Neural cell (in vitro differentiated cells): Measurements from ENCODE around the gene MIB1. TPM values are rescaled to one million over a fixed set of nuclear protein-coding genes. Genes with fewer than 3 reads are reported as not detected.

ENCODE experiments used
- H2AFZ ChIP-seq: fragments of 200-600, 300-800 bp; sonication (generic), shearing (Covaris generic); 2 replicates; pipeline ENCODE4 v1.6.0; 2014; ENCODE audit warnings: low read depth, mild to moderate bottlenecking, antibody characterized with exemption, low read length, moderate library complexity
- H3F3A ChIP-seq: fragments of 200-600 bp; shearing (Covaris generic); 2 replicates; pipeline ENCODE4 v1.6.1; 2016; ENCODE audit warnings: mild to moderate bottlenecking, moderate library complexity, mixed read lengths, antibody characterized with exemption, low read length; ENCODE audit not compliant: insufficient read depth, poor library complexity, severe bottlenecking
- H3K27ac ChIP-seq: fragments of 200-600, 300-800 bp; sonication (generic), shearing (Covaris generic); 2 replicates; pipeline ENCODE4 v1.5.1; 2014; ENCODE audit warnings: mild to moderate bottlenecking, low read length, moderate library complexity
- H3K27me3 ChIP-seq: fragments of 300-800, 200-600 bp; sonication (generic), shearing (Covaris generic); 2 replicates; pipeline ENCODE4 v1.6.0; 2014; ENCODE audit warnings: mild to moderate bottlenecking, low read depth, low read length, moderate library complexity; ENCODE audit not compliant: insufficient read depth
- H3K36me3 ChIP-seq: fragments of 300-800, 200-600 bp; sonication (generic), shearing (Covaris generic); 2 replicates; pipeline ENCODE4 v1.5.1; 2014; ENCODE audit warnings: mild to moderate bottlenecking, antibody characterized with exemption, low read length, moderate library complexity; ENCODE audit not compliant: insufficient read depth
- H3K4me2 ChIP-seq: fragments of 300-800, 200-600 bp; sonication (generic), shearing (Covaris generic); 2 replicates; pipeline ENCODE4 v1.6.0; 2014; ENCODE audit warnings: mild to moderate bottlenecking, low read length
- H3K4me3 ChIP-seq: fragments of 300-800, 200-600 bp; sonication (generic), shearing (Covaris generic); 2 replicates; pipeline ENCODE4 v1.5.1; 2014; ENCODE audit warnings: mild to moderate bottlenecking, low read length, moderate library complexity
- H3K79me2 ChIP-seq: fragments of 200-600 bp; shearing (Covaris generic); replicated peaks from 2 replicates; pipeline ENCODE4 v1.6.0; 2014; ENCODE audit warnings: mild to moderate bottlenecking, low read length, moderate library complexity; ENCODE audit not compliant: insufficient read depth
- H3K9ac ChIP-seq: fragments of 300-800, 200-600 bp; sonication (generic), shearing (Covaris generic); 2 replicates; pipeline ENCODE4 v1.6.1; 2016; ENCODE audit warnings: mild to moderate bottlenecking, low read length, mixed read lengths
- H3K9me2 ChIP-seq: fragments of 200-600 bp; shearing (Covaris generic); 2 replicates; pipeline ENCODE4 v1.6.1; 2016; ENCODE audit warnings: mild to moderate bottlenecking, low read length, mixed read lengths; ENCODE audit not compliant: insufficient read depth
- H3K9me3 ChIP-seq: fragments of 200-600, 300-800 bp; sonication (generic), shearing (Covaris generic); 2 replicates; pipeline ENCODE4 v1.6.1; 2016; ENCODE audit warnings: mild to moderate bottlenecking, mixed run types, low read length, moderate library complexity, mixed read lengths
- H4K20me1 ChIP-seq: fragments of 200-600 bp; shearing (Covaris generic); 2 replicates; pipeline ENCODE4 v1.6.1; 2016; ENCODE audit warnings: mild to moderate bottlenecking, mixed run types; ENCODE audit not compliant: insufficient read depth
- CTCF ChIP-seq: fragments of 450-650 bp; IDR thresholded peaks from 2 replicates; pipeline ENCODE4 v1.5.1; 2014; ENCODE audit warnings: antibody characterized with exemption, mild to moderate bottlenecking, moderate library complexity; ENCODE audit not compliant: poor library complexity, severe bottlenecking
- EP300 ChIP-seq: fragments of 450-650 bp; conservative IDR thresholded peaks from 2 replicates; pipeline ENCODE4 v1.6.1; 2014; ENCODE audit warnings: antibody characterized with exemption, mild to moderate bottlenecking, moderate library complexity; ENCODE audit not compliant: poor library complexity, severe bottlenecking
- EZH2 ChIP-seq: fragments of 200-600, 300-800 bp; shearing (Covaris generic), sonication (generic); IDR thresholded peaks from 2 replicates; pipeline ENCODE4 v1.6.1; 2014; ENCODE audit warnings: antibody characterized with exemption, low read length, borderline replicate concordance, mild to moderate bottlenecking; ENCODE audit not compliant: insufficient read depth, poor library complexity, severe bottlenecking
- MXI1 ChIP-seq: fragments of 450-650 bp; conservative IDR thresholded peaks from 2 replicates; pipeline ENCODE4 v1.6.1; 2014; ENCODE audit warnings: antibody characterized with exemption, mild to moderate bottlenecking; ENCODE audit not compliant: poor library complexity, severe bottlenecking
- POLR2AphosphoS5 ChIP-seq: IDR thresholded peaks from 2 replicates; pipeline ENCODE4 v1.6.1; 2012
- RAD21 ChIP-seq: fragments of 450-650 bp; conservative IDR thresholded peaks from 2 replicates; pipeline ENCODE4 v1.6.1; 2014; ENCODE audit warnings: antibody characterized with exemption, mild to moderate bottlenecking, moderate library complexity
- REST ChIP-seq: IDR thresholded peaks from 2 replicates; pipeline ENCODE4 v1.6.1; 2012; ENCODE audit warnings: borderline replicate concordance
- SMC3 ChIP-seq: fragments of 450-650 bp; conservative IDR thresholded peaks from 2 replicates; pipeline ENCODE4 v1.6.1; 2014; ENCODE audit warnings: antibody characterized with exemption, mild to moderate bottlenecking, moderate library complexity; ENCODE audit not compliant: poor library complexity
- TAF1 ChIP-seq: IDR thresholded peaks from 2 replicates; pipeline ENCODE4 v1.6.1; 2012; ENCODE audit warnings: low read depth
- polyA plus RNA-seq: library from polyadenylated mRNA; depleted of rRNA; stranded (reverse); fragments of >200 nt; gene quantifications from 2 replicates; pipeline ENCODE4 v1.2.3, GENCODE V29; 2014

Gene MIB1
- polyA plus RNA-seq, 1 donor from 2014 or later, result 68.3 TPM

GRCh38 chr18:21809725-21810124 lies 69.1 kb downstream of the MIB1 start:
- no peaks in the 10 kb centered on the region for H3K79me2 ChIP-seq
- peaks cover 16% of the 10 kb centered on the region for H3K36me3 ChIP-seq

GRCh38 chr18:21815101-21815500 lies 74.5 kb downstream of the MIB1 start:
- peaks cover 7% of the 10 kb centered on the region for H3K36me3 ChIP-seq
- H3K9me2 ChIP-seq, result no peaks in the 10 kb centered on the region
- no peaks in the 10 kb centered on the region for H3K27me3 ChIP-seq
- no peak overlapping the region for H3K9ac ChIP-seq
- H3K9me3 ChIP-seq, result no peaks in the 10 kb centered on the region
- H4K20me1 ChIP-seq, result no peaks in the 10 kb centered on the region
- H3K27ac ChIP-seq, result no peak overlapping the region
- no peaks in the 10 kb centered on the region for H3F3A ChIP-seq
- H3K79me2 ChIP-seq, result no peaks in the 10 kb centered on the region
- H3K4me3 ChIP-seq, result no peak overlapping the region
- H3K4me2 ChIP-seq, result no peak overlapping the region
- H2AFZ ChIP-seq, result no peak overlapping the region
- TF ChIP-seq RAD21 (no peak), REST (no peak), POLR2AphosphoS5 (no peak), MXI1 (no peak), SMC3 (no peak), EZH2 (no peak), EP300 (no peak)

More at GRCh38 chr18:21809725-21810124, 69.1 kb downstream of the MIB1 start:
- Histone ChIP-seq H3K27ac (no peak overlapping the region), H2AFZ (no peak overlapping the region), H3F3A (no peaks in the 10 kb centered on the region), H3K9me3 (no peaks in the 10 kb centered on the region), H3K27me3 (no peaks in the 10 kb centered on the region), H3K4me2 (no peak overlapping the region), H3K4me3 (no peak overlapping the region), H3K9ac (no peak overlapping the region), H4K20me1 (no peaks in the 10 kb centered on the region), H3K9me2 (no peaks in the 10 kb centered on the region)
- TF ChIP-seq EP300, result no peak
- TF ChIP-seq TAF1, result no peak
- TF ChIP-seq EZH2, result no peak
- TF ChIP-seq POLR2AphosphoS5, result no peak
- TF ChIP-seq CTCF, result no peak
- TF ChIP-seq MXI1, result no peak
- TF ChIP-seq SMC3, result no peak
- no peak for TF ChIP-seq REST
- TF ChIP-seq RAD21, result no peak
